Measurements from ENCODE around the gene PTPN6.

Gene PTPN6

DNA sequence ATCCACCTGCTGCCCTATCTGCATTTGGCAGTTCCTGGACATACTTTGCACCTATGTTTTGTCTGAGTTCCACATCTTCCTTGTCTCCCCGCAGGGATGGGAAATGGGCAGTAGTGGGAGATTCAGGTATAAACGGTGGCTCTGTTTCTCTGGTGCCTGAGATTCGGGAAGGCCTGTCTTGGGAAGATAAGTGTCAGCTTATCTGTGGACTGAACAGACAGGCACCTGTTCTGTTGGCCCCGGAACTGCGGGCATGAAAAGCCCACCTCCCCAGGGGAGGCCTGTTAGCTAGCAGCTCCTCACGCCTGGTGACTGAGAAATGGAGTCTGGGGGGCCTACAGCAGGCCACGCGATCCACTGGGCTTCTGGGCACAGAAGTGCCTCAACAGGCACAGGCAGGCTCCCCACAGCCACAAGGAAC is 13.5 kb downstream of the PTPN6 start:
- H3K9me3 Mint-ChIP-seq = no peaks in the 10 kb centered on the region
- no peak overlapping the region for H3K4me3 Mint-ChIP-seq
- peak overlapping the region; percentile 89 to 93 for H3K27ac Mint-ChIP-seq
- DNase-seq (no peak), ATAC-seq (no peak)
- peaks cover 96% of the 10 kb centered on the region for H3K4me1 Mint-ChIP-seq
- H3K27me3 Mint-ChIP-seq = no peaks in the 10 kb centered on the region

DNA sequence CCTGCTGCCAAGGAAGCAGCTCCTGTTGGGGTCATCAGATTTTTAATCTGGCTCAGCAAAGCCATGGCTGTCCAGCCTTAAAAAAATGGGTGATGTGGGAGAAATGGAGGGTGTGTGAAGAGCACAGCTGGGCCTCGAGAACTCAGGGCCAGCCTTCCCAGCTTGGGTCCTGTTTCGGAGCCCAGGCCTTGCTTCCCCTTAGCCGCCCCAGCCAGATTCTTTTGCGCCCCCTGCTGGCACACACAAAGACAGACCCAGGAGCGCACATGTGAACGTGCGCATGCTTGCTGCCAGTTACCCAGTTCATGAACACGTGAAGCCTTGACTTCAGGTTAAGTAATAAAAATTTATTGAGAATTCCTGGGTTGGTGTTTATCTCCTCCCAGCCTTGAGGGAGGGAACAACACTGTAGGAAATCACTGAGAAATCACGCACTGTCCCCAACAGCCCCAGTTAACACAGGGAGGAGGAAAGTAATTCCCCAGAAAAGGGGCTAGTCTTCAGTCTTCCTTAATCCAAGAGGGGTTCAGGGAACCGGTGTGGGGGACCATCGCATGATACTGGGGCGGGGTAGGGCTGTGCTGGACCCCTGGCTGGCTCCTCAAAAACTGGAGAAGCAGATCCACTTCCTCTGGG is 14.0 kb downstream of the PTPN6 start:
- H3K27me3 Mint-ChIP-seq = no peaks in the 10 kb centered on the region
- peak overlapping the region; percentile 51 to 93 for H3K27ac Mint-ChIP-seq
- H3K4me1 Mint-ChIP-seq = peaks cover 91% of the 10 kb centered on the region
- DNase-seq (peak; percentile 82 to 87), ATAC-seq (peak; percentile 48)
- H3K4me3 Mint-ChIP-seq = peak overlapping the region; percentile 0 to 11
- no peaks in the 10 kb centered on the region for H3K9me3 Mint-ChIP-seq

DNA sequence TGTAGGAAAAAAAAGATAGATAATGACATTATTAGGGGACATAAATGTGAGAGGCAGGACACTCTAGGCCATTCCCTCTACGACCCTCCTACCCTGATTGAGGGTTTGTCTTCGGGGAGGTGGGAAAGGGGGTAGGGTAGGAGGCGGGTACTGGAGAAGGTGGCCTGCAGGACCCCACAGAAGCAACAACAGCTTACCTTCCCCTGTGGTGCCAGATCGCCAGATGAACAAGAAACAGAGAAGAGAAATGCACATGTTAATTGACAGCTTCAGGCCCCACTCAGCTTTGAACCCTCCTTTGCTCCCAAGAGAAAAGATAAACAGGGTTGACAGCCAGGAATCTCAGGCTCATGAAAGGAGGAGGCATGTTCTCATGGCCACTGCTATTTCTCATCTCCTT is 14.6 kb downstream of the PTPN6 start:
- H3K4me3 Mint-ChIP-seq = peak overlapping the region in 1 of 2 donors; percentile 11
- H3K9me3 Mint-ChIP-seq = no peaks in the 10 kb centered on the region
- H3K27ac Mint-ChIP-seq = peak overlapping the region in 1 of 2 donors; percentile 93
- no peak for DNase-seq
- H3K27me3 Mint-ChIP-seq = no peaks in the 10 kb centered on the region
- peaks cover 87% of the 10 kb centered on the region for H3K4me1 Mint-ChIP-seq
- ATAC-seq = no peak

DNA sequence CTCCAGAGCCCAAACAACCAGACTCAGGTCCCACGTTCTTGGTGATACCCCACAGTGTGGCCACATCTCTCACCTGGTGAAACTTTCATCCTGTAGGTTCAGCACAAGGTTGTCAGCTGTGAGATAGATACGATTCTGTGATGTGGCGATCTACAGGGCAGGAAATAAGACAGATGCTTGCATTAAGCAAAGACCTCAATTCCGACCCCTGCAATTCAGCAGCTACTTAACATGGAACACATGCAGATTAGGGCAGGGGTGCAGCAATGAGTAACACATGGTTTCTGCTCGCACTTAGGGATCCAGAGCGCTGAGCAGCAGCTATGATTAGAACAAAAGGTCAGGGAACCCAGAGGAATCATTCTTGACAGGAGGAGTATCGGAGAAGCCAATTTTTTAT is 15.2 kb downstream of the PTPN6 start:
- Mint-ChIP-seq H3K27me3 (no peaks in the 10 kb centered on the region), H3K27ac (peak overlapping the region; percentile 57 to 75), H3K9me3 (no peaks in the 10 kb centered on the region), H3K4me1 (peaks cover 84% of the 10 kb centered on the region), H3K4me3 (no peak overlapping the region)
- ATAC-seq = no peak
- no peak for DNase-seq

GRCh38 chr12:6967651-6968100 is 16.5 kb downstream of the PTPN6 start:
- Mint-ChIP-seq H3K4me1 (peaks cover 84% of the 10 kb centered on the region), H3K27me3 (no peaks in the 10 kb centered on the region)
- ATAC-seq = no peak

GRCh38 chr12:6968426-6968825 is 17.3 kb downstream of the PTPN6 start:
- Mint-ChIP-seq H3K4me3 (peak overlapping the region; percentile 99 to 100), H3K9me3 (no peaks in the 10 kb centered on the region), H3K27me3 (no peaks in the 10 kb centered on the region), H3K27ac (peak overlapping the region; percentile 100), H3K4me1 (peaks cover 85% of the 10 kb centered on the region)
- DNase-seq = no peak
- no peak for ATAC-seq

More at GRCh38 chr12:6967651-6968100, 16.5 kb downstream of the PTPN6 start:
- DNase-seq = no peak
- H3K27ac Mint-ChIP-seq = peak overlapping the region; percentile 23 to 95
- peak overlapping the region; percentile 14 to 20 for H3K4me3 Mint-ChIP-seq
- H3K9me3 Mint-ChIP-seq = no peaks in the 10 kb centered on the region

- H3K27me3 Mint-ChIP-seq = no peaks in the 10 kb centered on the region
- H3K9me3 Mint-ChIP-seq = no peaks in the 10 kb centered on the region
- ATAC-seq (peak; percentile 45), DNase-seq (no peak)
- H3K4me3 Mint-ChIP-seq = peak overlapping the region; percentile 99 to 100
- peaks cover 85% of the 10 kb centered on the region for H3K4me1 Mint-ChIP-seq
- peak overlapping the region; percentile 100 for H3K27ac Mint-ChIP-seq
These were observed 19.0 kb downstream of the PTPN6 start for GRCh38 chr12:6970096-6970527.

DNA sequence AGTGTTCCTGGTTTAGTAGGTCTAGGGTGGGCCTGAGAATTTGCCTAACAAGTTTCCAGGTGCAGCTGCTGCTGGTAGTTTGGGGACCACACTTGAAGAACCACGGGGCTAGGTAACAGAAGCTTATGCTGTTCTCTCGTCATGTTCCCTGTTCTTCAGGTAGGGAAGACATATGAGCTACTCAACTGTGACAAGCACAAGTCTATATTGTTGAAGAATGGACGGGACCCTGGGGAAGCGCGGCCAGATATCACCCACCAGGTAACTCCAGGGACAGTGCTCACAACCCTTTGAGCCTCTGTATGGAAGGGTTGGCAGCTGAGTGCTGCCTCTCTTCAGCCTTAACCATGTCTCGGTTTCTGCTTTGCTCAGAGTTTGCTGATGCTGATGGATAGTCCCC is 23.0 kb downstream of the PTPN6 start:
- peaks cover 64% of the 10 kb centered on the region for H3K4me1 Mint-ChIP-seq
- ATAC-seq = no peak
- no peaks in the 10 kb centered on the region for H3K9me3 Mint-ChIP-seq
- no peak overlapping the region for H3K27ac Mint-ChIP-seq
- no peaks in the 10 kb centered on the region for H3K27me3 Mint-ChIP-seq
- no peak for DNase-seq
- H3K4me3 Mint-ChIP-seq = no peak overlapping the region

- DNase-seq (no peak), ATAC-seq (no peak)
- no peaks in the 10 kb centered on the region for H3K27me3 Mint-ChIP-seq
- H3K27ac Mint-ChIP-seq = peak overlapping the region; percentile 69 to 90
- no peaks in the 10 kb centered on the region for H3K9me3 Mint-ChIP-seq
- H3K4me1 Mint-ChIP-seq = peaks cover 59% of the 10 kb centered on the region
- no peak overlapping the region for H3K4me3 Mint-ChIP-seq
These were observed 24.3 kb downstream of the PTPN6 start for GRCh38 chr12:6975297-6976032.

GRCh38 chr12:6977653-6978052 is 26.5 kb downstream of the PTPN6 start:
- H3K4me1 Mint-ChIP-seq = peaks cover 42% of the 10 kb centered on the region
- ATAC-seq (no peak), DNase-seq (no peak)
- no peaks in the 10 kb centered on the region for H3K27me3 Mint-ChIP-seq
- H3K27ac Mint-ChIP-seq = peak overlapping the region; percentile 47 to 59
- no peak overlapping the region for H3K4me3 Mint-ChIP-seq
- H3K9me3 Mint-ChIP-seq = no peaks in the 10 kb centered on the region

- no peak overlapping the region for H3K4me3 Mint-ChIP-seq
- DNase-seq (no peak), ATAC-seq (no peak)
- H3K9me3 Mint-ChIP-seq = no peaks in the 10 kb centered on the region
- H3K4me1 Mint-ChIP-seq = peaks cover 36% of the 10 kb centered on the region
- H3K27ac Mint-ChIP-seq = peak overlapping the region in 1 of 2 donors; percentile 71
- no peaks in the 10 kb centered on the region for H3K27me3 Mint-ChIP-seq
These were observed 27.0 kb downstream of the PTPN6 start for GRCh38 chr12:6978188-6978587.

- no peaks in the 10 kb centered on the region for H3K9me3 Mint-ChIP-seq
- peaks cover 32% of the 10 kb centered on the region for H3K4me1 Mint-ChIP-seq
- ATAC-seq = no peak
- H3K27me3 Mint-ChIP-seq = no peaks in the 10 kb centered on the region
- H3K27ac Mint-ChIP-seq = peak overlapping the region in 1 of 2 donors; percentile 71
- no peak for DNase-seq
- H3K4me3 Mint-ChIP-seq = no peak overlapping the region
These were observed 27.5 kb downstream of the PTPN6 start for GRCh38 chr12:6978611-6979011.

DNA sequence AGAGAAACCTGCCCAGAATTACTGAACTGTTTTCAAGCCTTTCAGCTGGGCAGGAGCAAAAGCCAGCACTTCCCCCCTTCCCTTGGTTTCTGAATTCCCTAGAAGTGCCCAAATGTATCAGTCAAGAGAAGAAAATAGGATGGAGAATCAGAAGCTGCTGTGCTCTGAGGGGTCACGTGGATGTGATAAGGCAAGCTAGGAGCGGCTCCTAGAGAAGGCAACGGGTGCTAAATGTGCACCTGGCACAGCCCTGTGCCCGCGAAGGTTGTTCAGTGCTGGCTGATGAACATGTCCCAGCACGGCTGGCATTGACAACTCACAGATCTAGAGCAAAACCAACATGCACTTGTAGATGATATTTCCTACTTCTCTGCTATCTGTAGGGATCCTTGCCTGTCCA is 27.9 kb downstream of the PTPN6 start:
- Mint-ChIP-seq H3K27me3 (no peaks in the 10 kb centered on the region), H3K9me3 (no peaks in the 10 kb centered on the region), H3K4me3 (no peak overlapping the region), H3K27ac (peak overlapping the region in 1 of 2 donors; percentile 71), H3K4me1 (peaks cover 28% of the 10 kb centered on the region)
- no peak for DNase-seq
- ATAC-seq = no peak

- ATAC-seq (no peak), DNase-seq (no peak)
- Mint-ChIP-seq H3K4me3 (no peak overlapping the region), H3K27ac (no peak overlapping the region), H3K9me3 (no peaks in the 10 kb centered on the region), H3K4me1 (peaks cover 25% of the 10 kb centered on the region), H3K27me3 (no peaks in the 10 kb centered on the region)
These were observed 28.3 kb downstream of the PTPN6 start for GRCh38 chr12:6979453-6979852.

DNA sequence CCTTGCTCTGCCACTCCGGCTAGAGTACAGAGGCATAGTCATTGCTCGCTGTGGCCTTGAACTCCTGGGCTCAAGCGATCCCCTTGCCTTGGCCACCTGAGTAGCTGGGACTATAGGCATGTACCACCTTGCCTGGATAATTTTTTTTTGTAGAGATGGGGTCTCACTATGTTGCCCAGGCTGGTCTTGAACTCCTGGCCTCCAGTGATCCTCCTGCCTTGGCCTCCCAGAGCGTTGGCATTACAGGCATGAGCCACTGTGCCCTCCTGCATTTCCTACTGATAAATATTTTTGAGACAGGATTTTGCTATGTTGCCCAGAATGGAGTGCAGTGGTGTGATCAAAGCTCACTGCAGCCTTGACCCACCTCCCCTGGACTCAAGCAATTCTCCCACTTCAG is 28.9 kb downstream of the PTPN6 start:
- DNase-seq = no peak
- H3K4me1 Mint-ChIP-seq = peaks cover 19% of the 10 kb centered on the region
- H3K27ac Mint-ChIP-seq = peak overlapping the region in 1 of 2 donors; percentile 62
- no peak for ATAC-seq
- no peak overlapping the region for H3K4me3 Mint-ChIP-seq
- H3K27me3 Mint-ChIP-seq = no peaks in the 10 kb centered on the region
- no peaks in the 10 kb centered on the region for H3K9me3 Mint-ChIP-seq

DNA sequence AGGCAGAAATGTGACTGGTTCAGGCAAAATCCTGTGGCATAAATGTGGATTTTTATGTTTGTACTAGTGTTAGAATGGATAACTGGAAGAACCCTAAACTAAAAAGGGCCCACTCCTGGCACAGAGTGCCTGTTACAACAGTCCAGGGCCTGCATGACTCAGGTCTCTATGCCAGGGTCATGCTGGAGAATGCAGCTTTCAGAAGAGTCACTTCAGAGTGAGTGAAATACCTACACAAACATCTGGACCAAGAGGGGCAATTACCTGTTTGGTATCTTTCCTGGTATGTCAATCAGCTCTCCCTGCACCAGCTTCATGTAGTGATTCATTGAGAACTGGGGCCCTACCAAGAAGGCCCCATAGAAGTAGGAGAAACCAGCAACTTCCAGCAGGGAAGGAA is 29.6 kb downstream of the PTPN6 start:
- ATAC-seq = no peak

More for the DNA sequence above, 29.6 kb downstream of the PTPN6 start:
- H3K4me3 Mint-ChIP-seq = no peak overlapping the region
- no peaks in the 10 kb centered on the region for H3K9me3 Mint-ChIP-seq
- peak overlapping the region in 1 of 2 donors; percentile 71 for H3K27ac Mint-ChIP-seq
- no peak for DNase-seq
- H3K27me3 Mint-ChIP-seq = no peaks in the 10 kb centered on the region
- H3K4me1 Mint-ChIP-seq = peaks cover 14% of the 10 kb centered on the region

Data from stimulated activated naive CD8-positive, alpha-beta T cell treated with anti-CD3 and anti-CD28 coated beads, Interleukin-15, amount 100 ng/mL, for 72 hours (primary cell).